ENCODE data around the gene MRRF. TPM values are rescaled to one million over a fixed set of nuclear protein-coding genes. Genes with fewer than 3 reads are reported as not detected.

The MRRF gene
- total RNA-seq, 4 donors from 2014 or later, result 20.5 to 29.2 (median 28.5) TPM

- TF ChIP-seq EP300 (IDR thresholded peaks at IDR 0.05), result no peak
- TF ChIP-seq, protein P1, sequence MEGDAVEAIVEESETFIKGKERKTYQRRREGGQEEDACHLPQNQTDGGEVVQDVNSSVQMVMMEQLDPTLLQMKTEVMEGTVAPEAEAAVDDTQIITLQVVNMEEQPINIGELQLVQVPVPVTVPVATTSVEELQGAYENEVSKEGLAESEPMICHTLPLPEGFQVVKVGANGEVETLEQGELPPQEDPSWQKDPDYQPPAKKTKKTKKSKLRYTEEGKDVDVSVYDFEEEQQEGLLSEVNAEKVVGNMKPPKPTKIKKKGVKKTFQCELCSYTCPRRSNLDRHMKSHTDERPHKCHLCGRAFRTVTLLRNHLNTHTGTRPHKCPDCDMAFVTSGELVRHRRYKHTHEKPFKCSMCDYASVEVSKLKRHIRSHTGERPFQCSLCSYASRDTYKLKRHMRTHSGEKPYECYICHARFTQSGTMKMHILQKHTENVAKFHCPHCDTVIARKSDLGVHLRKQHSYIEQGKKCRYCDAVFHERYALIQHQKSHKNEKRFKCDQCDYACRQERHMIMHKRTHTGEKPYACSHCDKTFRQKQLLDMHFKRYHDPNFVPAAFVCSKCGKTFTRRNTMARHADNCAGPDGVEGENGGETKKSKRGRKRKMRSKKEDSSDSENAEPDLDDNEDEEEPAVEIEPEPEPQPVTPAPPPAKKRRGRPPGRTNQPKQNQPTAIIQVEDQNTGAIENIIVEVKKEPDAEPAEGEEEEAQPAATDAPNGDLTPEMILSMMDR (IDR thresholded peaks at IDR 0.05), result no peak
- H3K36me3 ChIP-seq, result no peaks in the 10 kb centered on the region
- WGBS, result 37% methylated on average over 14 of the region's 18 CpGs
- no peaks in the 10 kb centered on the region for H3K9me3 ChIP-seq
- peaks cover 0 to 100% (median 75%) of the 10 kb centered on the region in 4 donors for H3K27me3 ChIP-seq
- no peak for DNase-seq (ENCODE audit: extremely low spot score)
- no peak overlapping the region for H3K27ac ChIP-seq (replicated peaks in 1 of 4)
- intact Hi-C loops (cut with DNase I), result no loop called here
- H3K4me3 ChIP-seq, result peak overlapping the region in 1 of 4 donors; percentile 3
- peaks cover 27 to 42% (median 36%) of the 10 kb centered on the region in 4 donors for H3K4me1 ChIP-seq
These were observed 44.0 kb upstream of the MRRF start for GRCh38 chr9:122220673-122221182.

DNA sequence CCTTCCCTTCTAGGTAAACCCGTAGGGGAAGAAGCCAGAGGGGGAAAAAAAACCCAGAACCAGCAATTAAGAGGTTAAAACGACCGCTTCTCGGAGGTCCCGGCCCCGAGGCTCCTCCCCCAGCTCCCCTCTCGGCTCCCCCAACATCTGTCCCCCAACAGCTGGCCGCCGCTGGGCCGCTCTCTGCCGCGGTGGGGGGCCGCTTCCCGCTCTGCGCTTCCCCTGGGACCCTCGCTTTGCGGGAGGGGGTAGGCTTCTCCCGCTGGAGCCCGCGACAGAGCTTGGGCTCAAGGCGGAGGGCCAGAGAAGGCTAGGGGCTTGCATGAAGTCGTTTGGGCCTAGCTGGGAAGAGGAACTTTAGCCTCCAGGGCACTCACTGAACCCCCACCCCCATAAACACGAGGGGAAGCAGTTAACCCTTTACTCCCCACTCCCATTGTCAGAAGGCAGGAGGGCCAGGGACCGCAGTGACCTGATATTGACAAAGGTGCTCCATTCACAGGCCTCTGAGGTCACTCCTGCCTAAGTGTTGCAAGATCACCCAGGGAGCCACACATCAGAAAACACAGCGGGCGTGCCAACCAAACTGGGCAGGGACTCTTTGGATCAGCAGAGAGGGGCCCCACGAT lies 43.4 kb upstream of the MRRF start:
- Histone ChIP-seq H3K27ac (replicated peaks in 1 of 4) (no peak overlapping the region), H3K9me3 (no peaks in the 10 kb centered on the region), H3K27me3 (peaks cover 0 to 100% (median 75%) of the 10 kb centered on the region in 4 donors), H3K36me3 (no peaks in the 10 kb centered on the region), H3K4me1 (peaks cover 32 to 48% (median 42%) of the 10 kb centered on the region in 4 donors), H3K4me3 (peak overlapping the region in 1 of 4 donors; percentile 3)
- 19% methylated on average over 12 of the region's 27 CpGs for WGBS
- DNase-seq (ENCODE audit: extremely low spot score), result no peak
- intact Hi-C loops (cut with DNase I), result no loop called here
- TF ChIP-seq POLR2A (IDR thresholded peaks at IDR 0.05; ENCODE audit: low read depth) (no peak), POLR2AphosphoS5 (IDR thresholded peaks at IDR 0.05) (no peak), EP300 (IDR thresholded peaks at IDR 0.05) (no peak)
- TF ChIP-seq, protein P1 (IDR thresholded peaks at IDR 0.05), result no peak

- TF ChIP-seq POLR2A (IDR thresholded peaks at IDR 0.05; ENCODE audit: low read depth), result no peak
- no peak for TF ChIP-seq POLR2AphosphoS5 (IDR thresholded peaks at IDR 0.05)
- TF ChIP-seq EP300 (IDR thresholded peaks at IDR 0.05), result no peak
- TF ChIP-seq, protein P1 (IDR thresholded peaks at IDR 0.05), result no peak
- peaks cover 47 to 63% (median 57%) of the 10 kb centered on the region in 4 donors for H3K4me1 ChIP-seq
- H3K27ac ChIP-seq (replicated peaks in 1 of 4), result no peak overlapping the region
- peaks cover 0 to 100% (median 79%) of the 10 kb centered on the region in 4 donors for H3K27me3 ChIP-seq
- WGBS, result 32% methylated on average over 5 of the region's 5 CpGs
- intact Hi-C loops (cut with DNase I), result no loop called here
- H3K9me3 ChIP-seq, result no peaks in the 10 kb centered on the region
- H3K4me3 ChIP-seq, result no peak overlapping the region
- H3K36me3 ChIP-seq, result no peaks in the 10 kb centered on the region
- DNase-seq (ENCODE audit: extremely low spot score), result no peak
These were observed 41.9 kb upstream of the MRRF start for GRCh38 chr9:122222791-122223190.

- peaks cover 0 to 100% (median 79%) of the 10 kb centered on the region in 4 donors for H3K27me3 ChIP-seq
- H3K4me3 ChIP-seq, result no peak overlapping the region
- no peak for TF ChIP-seq POLR2A (IDR thresholded peaks at IDR 0.05; ENCODE audit: low read depth)
- H3K27ac ChIP-seq (replicated peaks in 1 of 4), result no peak overlapping the region
- no peak for DNase-seq (ENCODE audit: extremely low spot score)
- H3K36me3 ChIP-seq, result no peaks in the 10 kb centered on the region
- intact Hi-C loops (cut with DNase I), result no loop called here
- H3K9me3 ChIP-seq, result no peaks in the 10 kb centered on the region
- H3K4me1 ChIP-seq, result peaks cover 52 to 65% (median 62%) of the 10 kb centered on the region in 4 donors
- WGBS, result 86% methylated on average over 5 of the region's 5 CpGs
These were observed 41.2 kb upstream of the MRRF start for GRCh38 chr9:122223435-122223834.

- intact Hi-C loops (cut with DNase I), result no loop called here
- 33% methylated on average over 45 of the region's 51 CpGs for WGBS
- Histone ChIP-seq H3K36me3 (no peaks in the 10 kb centered on the region), H3K27me3 (peaks cover 0 to 100% (median 71%) of the 10 kb centered on the region in 4 donors), H3K4me1 (peaks cover 33 to 51% (median 48%) of the 10 kb centered on the region in 4 donors), H3K4me3 (peak overlapping the region; percentile 35 to 59 (median 52)), H3K9me3 (no peaks in the 10 kb centered on the region), H3K27ac (replicated peaks in 1 of 4) (no peak overlapping the region)
- TF ChIP-seq, protein P1 (IDR thresholded peaks at IDR 0.05), result no peak
- TF ChIP-seq POLR2AphosphoS5 (IDR thresholded peaks at IDR 0.05), result no peak
- TF ChIP-seq EP300 (IDR thresholded peaks at IDR 0.05), result no peak
- no peak for TF ChIP-seq POLR2A (IDR thresholded peaks at IDR 0.05; ENCODE audit: low read depth)
- DNase-seq (ENCODE audit: extremely low spot score), result no peak
These were observed 39.2 kb upstream of the MRRF start for GRCh38 chr9:122225312-122226141.
